ENCODE measurements around the gene MMRN2.

MMRN2 gene

DNA sequence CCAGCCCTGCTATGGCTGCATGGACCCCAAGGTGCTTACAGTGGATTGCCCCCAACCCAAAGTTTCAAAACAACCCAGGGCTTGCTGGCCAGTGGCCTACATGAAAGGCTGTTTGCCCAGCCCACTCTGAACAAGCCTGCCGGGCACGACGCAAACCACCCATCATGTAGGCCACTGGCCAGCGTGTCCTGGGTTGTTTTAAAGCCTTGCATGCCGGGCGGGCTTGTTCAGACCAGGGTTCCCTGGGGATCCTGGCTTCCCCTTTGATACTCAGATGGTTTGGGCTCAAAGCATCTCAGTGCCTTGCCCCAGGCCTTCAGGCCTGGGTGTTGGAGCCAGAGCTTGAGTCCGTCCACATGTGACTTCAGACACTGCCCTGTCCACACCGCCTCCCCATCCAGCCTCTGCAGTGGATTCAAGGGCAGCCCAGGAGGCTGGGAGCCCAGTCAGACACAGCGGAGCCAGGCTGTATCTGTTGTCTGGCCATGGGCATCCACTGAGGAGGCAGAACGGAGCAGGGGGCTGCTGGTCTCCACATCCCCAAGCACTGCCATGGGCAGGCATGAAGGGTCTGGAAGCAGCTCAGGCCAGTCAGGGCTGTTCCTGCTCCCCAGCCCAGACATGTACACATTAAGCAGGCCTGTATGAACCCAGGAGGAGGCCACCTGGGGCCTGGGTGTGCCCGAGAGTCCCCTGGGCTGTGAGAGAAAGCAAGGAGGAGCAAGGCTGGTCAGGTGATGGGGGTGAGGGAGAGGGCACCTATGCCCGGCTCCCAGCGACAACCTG lies 6.8 kb upstream of the MMRN2 start:
- Mint-ChIP-seq H3K9me3 (no peaks in the 10 kb centered on the region), H3K27me3 (peaks cover 49% of the 10 kb centered on the region), H3K4me1 (ENCODE audit: low read depth) (peaks cover 53% of the 10 kb centered on the region), H3K4me3 (no peak overlapping the region), H3K27ac (no peak overlapping the region), H3K36me3 (ENCODE audit: low read depth) (no peaks in the 10 kb centered on the region)
- intact Hi-C loops (cut with micrococcal nuclease) = no loop called here

DNA sequence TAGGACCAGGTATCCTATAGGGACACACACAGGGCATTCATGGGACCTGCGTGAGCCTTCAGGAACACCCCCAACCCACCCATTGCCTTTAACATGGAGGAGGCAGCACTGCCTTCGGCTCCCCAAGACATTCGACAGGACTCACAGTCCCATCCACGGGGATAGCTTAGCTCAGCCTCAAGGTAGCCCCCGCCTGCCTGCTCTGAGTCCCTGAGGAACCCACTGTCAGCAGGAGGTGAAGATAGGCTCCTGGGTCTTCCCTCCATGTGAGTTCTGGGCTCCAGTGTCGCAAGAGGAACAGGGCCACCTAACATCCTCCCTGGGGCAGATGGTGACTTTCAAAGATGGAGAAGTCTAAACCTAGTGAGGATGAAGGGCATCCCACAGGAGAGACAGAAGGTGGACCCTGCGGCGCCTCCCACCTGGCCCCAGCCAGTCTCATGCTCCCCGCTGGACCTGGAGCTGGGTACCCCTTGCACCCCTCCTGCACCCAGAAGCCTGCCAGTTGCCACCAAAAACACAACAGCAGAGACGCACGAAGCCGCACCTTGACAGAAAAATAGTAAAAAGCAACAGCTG lies 6.0 kb upstream of the MMRN2 start:
- no peak overlapping the region for H3K27ac Mint-ChIP-seq
- no peak overlapping the region for H3K4me3 Mint-ChIP-seq
- no peaks in the 10 kb centered on the region for H3K36me3 Mint-ChIP-seq (ENCODE audit: low read depth)
- intact Hi-C loops (cut with micrococcal nuclease) = no loop called here
- peaks cover 45% of the 10 kb centered on the region for H3K27me3 Mint-ChIP-seq
- peaks cover 51% of the 10 kb centered on the region for H3K4me1 Mint-ChIP-seq (ENCODE audit: low read depth)
- no peaks in the 10 kb centered on the region for H3K9me3 Mint-ChIP-seq

DNA sequence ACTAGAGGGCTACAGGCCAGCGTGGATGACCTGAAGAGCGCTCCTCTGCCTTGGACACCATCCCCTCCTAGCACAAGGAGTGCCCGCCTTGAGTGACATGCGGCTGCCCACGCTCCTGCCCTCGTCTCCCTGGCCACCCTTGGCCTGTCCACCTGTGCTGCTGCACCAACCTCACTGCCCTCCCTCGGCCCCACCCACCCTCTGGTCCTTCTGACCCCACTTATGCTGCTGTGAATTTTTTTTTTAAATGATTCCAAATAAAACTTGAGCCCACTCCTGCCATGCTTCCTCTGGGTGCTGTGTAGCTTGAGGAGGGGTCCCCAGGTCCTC lies 5.5 kb upstream of the MMRN2 start:
- Mint-ChIP-seq H3K4me1 (ENCODE audit: low read depth) (peaks cover 51% of the 10 kb centered on the region), H3K27ac (no peak overlapping the region), H3K4me3 (no peak overlapping the region), H3K9me3 (no peaks in the 10 kb centered on the region), H3K27me3 (peaks cover 41% of the 10 kb centered on the region), H3K36me3 (ENCODE audit: low read depth) (no peaks in the 10 kb centered on the region)
- intact Hi-C loops (cut with micrococcal nuclease) = no loop called here

DNA sequence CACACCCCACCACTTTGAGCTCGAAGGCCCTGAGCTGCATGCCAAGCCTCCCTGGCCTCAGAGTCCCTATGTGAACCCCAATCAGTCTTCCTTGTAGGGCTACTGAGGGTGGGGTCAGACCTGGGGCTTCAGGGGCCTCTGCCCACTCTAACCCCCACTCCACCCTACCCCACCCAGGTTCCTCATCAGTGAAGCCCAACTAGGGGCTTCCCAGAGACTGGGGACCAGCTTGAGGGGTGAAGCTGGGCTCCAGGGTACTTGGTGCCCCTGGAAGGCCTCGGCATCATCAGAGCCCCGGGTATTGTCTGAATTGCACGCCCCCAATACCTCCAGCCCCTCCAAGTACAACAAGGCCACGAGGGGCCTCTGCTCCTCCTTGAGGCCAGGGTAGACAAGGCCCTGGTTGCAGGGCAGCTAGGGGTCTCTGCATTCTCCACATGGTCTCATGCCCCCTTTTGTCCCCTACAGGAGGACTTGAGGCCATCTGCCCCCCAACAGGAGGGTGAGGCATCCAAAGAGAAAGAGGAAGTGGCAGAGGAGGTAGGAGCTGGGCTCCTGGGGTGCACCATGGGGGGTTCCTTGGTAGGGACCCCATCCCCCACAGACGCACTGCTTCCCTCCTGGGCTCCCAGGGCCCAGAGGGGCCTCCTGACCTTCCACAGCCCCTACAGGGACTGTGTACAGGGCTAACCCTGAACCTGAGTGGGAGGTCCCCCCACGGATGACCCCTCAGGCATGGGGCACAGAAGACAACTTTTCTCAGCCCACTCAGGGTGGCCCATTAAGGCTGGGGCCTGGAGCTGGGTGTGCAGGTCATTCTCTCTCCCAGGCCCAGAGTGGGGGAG lies 4.9 kb upstream of the MMRN2 start:
- intact Hi-C loops (cut with micrococcal nuclease) = no loop called here
- no peaks in the 10 kb centered on the region for H3K36me3 Mint-ChIP-seq (ENCODE audit: low read depth)
- H3K9me3 Mint-ChIP-seq = no peaks in the 10 kb centered on the region
- no peak overlapping the region for H3K27ac Mint-ChIP-seq
- H3K4me3 Mint-ChIP-seq = no peak overlapping the region
- peaks cover 56% of the 10 kb centered on the region for H3K4me1 Mint-ChIP-seq (ENCODE audit: low read depth)
- H3K27me3 Mint-ChIP-seq = peaks cover 35% of the 10 kb centered on the region

DNA sequence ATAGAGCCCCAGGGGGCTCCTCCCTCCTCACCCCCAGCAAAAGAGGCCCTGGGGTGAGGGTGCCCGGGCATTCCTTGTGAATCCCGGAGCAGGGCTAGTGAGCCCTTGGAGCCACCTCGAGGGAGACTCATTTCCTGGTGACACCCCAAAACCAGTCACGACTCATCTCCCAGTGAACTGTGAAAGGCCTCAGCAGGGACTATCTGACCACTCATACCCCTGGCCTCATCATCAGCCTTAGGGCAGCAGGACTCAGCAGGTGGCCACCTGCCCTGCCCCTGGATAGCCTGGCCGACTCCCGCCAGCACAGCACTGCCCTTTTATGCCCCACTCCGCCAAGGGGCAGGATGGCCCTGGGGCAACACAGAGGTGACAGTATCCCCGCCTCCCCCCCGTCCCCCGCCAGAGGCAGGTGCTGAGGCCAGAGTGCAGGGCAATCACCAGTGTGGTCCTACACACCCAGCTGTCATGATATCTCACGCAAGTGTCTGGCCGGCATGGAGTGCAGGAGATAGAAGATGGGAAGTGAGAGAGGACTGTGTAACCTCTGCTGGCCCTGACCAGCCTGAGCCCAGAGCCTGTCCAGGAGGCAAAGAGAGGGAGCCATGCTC lies 4.2 kb upstream of the MMRN2 start:
- Mint-ChIP-seq H3K4me1 (ENCODE audit: low read depth) (peaks cover 54% of the 10 kb centered on the region), H3K27ac (no peak overlapping the region), H3K27me3 (peaks cover 30% of the 10 kb centered on the region), H3K9me3 (no peaks in the 10 kb centered on the region), H3K4me3 (no peak overlapping the region), H3K36me3 (ENCODE audit: low read depth) (no peaks in the 10 kb centered on the region)
- intact Hi-C loops (cut with micrococcal nuclease) = no loop called here

DNA sequence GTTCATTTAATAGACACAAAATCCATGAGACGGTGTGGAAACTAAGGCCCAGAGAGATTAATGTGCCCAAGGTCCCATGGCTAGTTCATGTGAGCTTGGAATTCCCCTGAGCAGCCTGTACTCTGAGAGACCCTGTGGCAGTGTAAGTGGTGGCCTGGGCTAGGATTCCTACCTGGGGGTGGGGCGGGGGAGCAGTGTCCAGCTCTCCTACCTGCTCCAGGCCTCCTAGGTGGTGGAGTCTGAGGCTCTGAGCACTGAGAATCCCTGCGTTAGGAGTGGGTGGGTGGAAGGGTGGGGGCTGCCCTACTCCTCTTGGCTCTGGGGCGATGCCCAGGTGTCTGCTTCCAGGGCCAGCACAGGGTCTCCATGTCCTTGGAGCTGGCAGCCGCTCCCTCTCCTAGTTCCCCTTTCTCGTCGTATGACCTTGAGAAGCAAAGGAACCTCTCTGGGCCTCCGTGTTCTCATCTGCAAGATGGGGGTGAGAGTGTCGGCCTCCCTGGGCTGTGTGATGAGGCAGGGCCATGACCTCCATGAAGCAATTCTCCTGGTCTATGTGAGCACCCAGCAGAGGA lies 3.5 kb upstream of the MMRN2 start:
- H3K27me3 Mint-ChIP-seq = peaks cover 24% of the 10 kb centered on the region
- H3K9me3 Mint-ChIP-seq = no peaks in the 10 kb centered on the region
- intact Hi-C loops (cut with micrococcal nuclease) = no loop called here
- peaks cover 54% of the 10 kb centered on the region for H3K4me1 Mint-ChIP-seq (ENCODE audit: low read depth)
- H3K4me3 Mint-ChIP-seq = no peak overlapping the region
- no peak overlapping the region for H3K27ac Mint-ChIP-seq
- H3K36me3 Mint-ChIP-seq (ENCODE audit: low read depth) = no peaks in the 10 kb centered on the region

DNA sequence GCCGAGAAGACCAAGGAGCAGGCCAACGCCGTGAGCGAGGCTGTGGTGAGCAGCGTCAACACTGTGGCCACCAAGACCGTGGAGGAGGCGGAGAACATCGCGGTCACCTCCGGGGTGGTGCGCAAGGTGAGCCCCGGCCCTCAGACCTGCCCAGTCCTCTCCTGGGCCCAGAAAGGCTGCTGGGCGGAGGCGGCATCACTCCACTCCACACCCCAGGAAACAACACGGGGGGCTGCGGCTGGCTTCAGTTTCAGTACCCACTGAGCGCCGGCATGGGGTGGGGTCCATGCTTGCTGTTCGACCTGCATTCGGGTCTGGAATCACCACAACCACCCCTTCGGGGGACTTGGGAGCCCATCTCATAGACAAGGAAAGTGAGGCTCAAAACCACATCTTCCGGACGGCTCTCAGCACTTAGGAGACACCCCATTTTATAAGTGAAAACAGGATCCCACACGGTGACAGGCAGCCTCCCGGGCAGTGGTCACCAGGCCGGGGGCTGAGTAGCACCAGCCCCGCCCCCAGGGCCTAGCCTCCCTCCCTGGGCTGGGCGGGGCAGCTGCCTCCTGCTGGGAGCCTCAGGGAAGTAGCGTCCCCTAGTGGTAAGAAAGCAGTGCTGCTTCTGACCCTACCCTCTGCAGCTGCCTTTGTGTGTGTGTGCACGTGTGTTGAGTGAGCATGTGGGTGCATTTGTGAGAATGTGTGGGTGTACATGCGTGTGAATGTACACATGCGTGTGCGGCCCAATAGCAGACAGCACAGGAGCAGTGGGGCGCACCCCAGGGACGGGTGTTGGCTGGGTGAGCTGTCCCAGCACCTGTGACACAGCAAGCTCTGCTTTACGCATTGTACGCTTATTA lies 2.8 kb upstream of the MMRN2 start:
- H3K27ac Mint-ChIP-seq = no peak overlapping the region
- intact Hi-C loops (cut with micrococcal nuclease) = no loop called here
- H3K9me3 Mint-ChIP-seq = no peaks in the 10 kb centered on the region
- H3K27me3 Mint-ChIP-seq = peaks cover 16% of the 10 kb centered on the region
- peaks cover 50% of the 10 kb centered on the region for H3K4me1 Mint-ChIP-seq (ENCODE audit: low read depth)
- no peaks in the 10 kb centered on the region for H3K36me3 Mint-ChIP-seq (ENCODE audit: low read depth)
- H3K4me3 Mint-ChIP-seq = no peak overlapping the region

DNA sequence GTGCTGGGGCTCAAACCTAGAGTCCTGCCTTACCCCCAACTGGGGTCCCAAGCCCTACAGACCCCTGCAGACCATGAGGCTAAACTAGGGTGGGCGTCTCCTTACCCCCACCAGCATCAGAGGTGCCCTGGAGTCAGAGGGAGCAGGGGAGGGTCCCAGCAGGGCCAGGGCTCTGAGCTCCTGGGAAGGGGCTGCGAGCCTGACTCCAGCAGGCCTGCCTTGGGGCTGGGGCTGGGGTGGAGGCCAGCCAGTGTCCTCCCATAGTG lies 2.3 kb upstream of the MMRN2 start:
- no peak overlapping the region for H3K4me3 Mint-ChIP-seq
- intact Hi-C loops (cut with micrococcal nuclease) = no loop called here
- H3K9me3 Mint-ChIP-seq = no peaks in the 10 kb centered on the region
- H3K36me3 Mint-ChIP-seq (ENCODE audit: low read depth) = no peaks in the 10 kb centered on the region
- peaks cover 50% of the 10 kb centered on the region for H3K4me1 Mint-ChIP-seq (ENCODE audit: low read depth)
- H3K27ac Mint-ChIP-seq = peak overlapping the region; percentile 36
- peaks cover 13% of the 10 kb centered on the region for H3K27me3 Mint-ChIP-seq

DNA sequence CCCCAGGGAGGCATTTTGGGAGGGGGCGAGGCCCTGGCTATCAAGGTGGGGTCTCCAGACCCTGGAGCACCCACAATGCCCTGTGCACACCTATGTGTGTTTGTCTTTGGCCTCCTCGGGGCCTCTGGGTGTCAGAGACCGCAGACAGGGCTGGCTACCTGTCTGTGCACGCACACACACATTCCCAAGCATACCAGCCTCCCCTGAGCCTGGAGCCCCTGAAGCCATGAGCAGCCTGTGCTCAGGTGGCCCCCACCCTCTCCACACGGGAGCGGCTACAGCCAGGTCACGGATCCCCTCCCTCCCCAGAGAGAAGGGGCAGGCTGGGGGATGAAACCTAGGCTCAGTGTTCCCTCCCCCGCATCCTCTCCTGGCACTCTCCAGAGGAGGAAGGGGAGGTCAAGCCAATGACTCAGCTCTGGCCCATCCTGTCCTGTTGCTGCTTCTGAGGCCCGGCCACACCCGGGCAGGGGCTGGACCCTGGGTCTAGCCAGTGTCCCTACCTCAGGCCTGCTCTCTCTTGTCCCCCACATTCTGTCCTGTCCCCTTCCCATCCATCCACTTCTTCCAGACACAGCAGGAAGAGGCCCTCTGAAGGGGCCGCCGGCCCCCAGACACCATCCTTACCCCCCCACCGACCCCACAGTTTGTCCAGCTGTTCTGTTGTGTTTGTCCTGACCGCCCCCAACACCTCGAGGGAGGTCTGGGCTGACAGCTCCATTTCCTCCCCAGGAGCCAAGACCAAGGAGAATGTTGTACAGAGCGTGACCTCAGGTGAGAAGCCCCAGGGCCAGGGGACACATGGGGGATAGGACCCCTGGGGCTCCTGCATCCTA lies 1.7 kb upstream of the MMRN2 start:
- H3K4me3 Mint-ChIP-seq = no peak overlapping the region
- H3K27ac Mint-ChIP-seq = peak overlapping the region; percentile 36
- peaks cover 50% of the 10 kb centered on the region for H3K4me1 Mint-ChIP-seq (ENCODE audit: low read depth)
- H3K9me3 Mint-ChIP-seq = no peaks in the 10 kb centered on the region
- H3K27me3 Mint-ChIP-seq = peaks cover 9% of the 10 kb centered on the region
- intact Hi-C loops (cut with micrococcal nuclease) = no loop called here
- no peaks in the 10 kb centered on the region for H3K36me3 Mint-ChIP-seq (ENCODE audit: low read depth)

DNA sequence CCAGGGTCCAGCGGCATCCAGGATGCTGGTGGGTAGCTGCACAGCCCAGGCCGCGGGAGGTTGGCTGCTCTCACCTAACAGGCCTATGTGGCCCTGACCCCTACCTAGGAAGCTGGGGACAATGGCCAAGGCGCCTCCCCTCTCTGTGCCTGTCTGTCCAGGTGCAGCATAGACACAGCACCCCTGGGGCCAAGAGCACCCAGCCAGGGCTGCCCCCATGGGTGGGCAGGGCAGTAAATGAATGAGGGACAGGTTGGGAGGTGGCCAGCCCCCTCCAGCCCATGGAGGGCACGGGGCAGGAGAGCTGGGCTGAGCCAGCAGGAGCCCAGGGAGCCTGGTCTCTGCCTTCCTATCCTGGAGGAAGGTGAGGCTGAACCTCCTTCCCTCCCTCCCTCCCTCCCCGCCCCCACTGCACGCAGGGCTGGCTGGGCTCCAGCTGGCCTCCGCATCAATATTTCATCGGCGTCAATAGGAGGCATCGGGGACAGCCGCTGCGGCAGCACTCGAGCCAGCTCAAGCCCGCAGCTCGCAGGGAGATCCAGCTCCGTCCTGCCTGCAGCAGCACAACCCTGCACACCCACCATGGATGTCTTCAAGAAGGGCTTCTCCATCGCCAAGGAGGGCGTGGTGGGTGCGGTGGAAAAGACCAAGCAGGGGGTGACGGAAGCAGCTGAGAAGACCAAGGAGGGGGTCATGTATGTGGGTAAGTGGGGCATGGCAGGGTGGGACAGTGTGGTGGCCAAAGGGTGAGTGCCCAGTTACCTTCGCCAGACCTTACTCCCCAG lies 893 bp upstream of the MMRN2 start, which contains the start of gene SNCG:
Gene SNCG, plus strand, starts transcription at position 484 of the 785 bp plus-strand sequence. Its CDS starts 99 bp downstream, at position 583.
- no peak within 1 kb of the TSS for H3K4me3 Mint-ChIP-seq
- no peaks in the 10 kb centered on the region for H3K36me3 Mint-ChIP-seq (ENCODE audit: low read depth)
- peaks cover 50% of the 10 kb centered on the region for H3K4me1 Mint-ChIP-seq (ENCODE audit: low read depth)
- H3K9me3 Mint-ChIP-seq = peaks cover 7% of the 10 kb centered on the region
- peak within 1 kb of the TSS; percentile 45 for H3K27ac Mint-ChIP-seq
- intact Hi-C loops (cut with micrococcal nuclease) = no loop called here
- peaks cover 9% of the 10 kb centered on the region for H3K27me3 Mint-ChIP-seq

DNA sequence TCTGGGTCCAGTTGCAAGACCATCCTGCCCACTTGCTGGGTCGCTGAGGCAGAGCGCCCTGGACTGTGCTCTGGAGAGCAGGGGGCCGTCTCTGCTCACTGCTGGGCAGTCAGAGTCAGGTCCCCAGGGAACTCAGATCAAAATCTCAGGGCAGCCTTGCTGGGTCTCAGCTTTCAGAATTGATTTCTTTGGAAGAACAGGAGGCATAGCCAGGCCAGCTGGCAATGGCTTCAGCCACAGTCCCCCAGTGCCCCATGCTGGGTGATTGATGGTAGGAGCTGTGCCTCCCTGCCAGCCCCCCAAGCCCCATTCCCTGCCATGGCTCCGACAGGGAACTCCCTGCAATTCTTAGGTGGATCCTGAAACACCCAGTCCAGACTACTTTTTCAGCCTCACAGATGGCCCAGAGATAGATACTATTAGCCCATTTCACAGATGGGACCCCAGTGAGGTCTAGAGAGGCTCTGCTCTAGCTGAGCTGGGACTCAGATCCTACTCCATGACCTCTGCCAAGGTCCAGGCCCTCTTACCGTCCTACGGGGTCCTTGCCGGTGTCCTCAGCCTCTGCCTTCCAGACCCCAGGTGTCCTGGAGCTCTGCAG lies 467 bp downstream of the MMRN2 start:
- peaks cover 21% of the 10 kb centered on the region for H3K9me3 Mint-ChIP-seq
- H3K36me3 Mint-ChIP-seq (ENCODE audit: low read depth) = no peaks in the 10 kb centered on the region
- no peak overlapping the region for H3K4me3 Mint-ChIP-seq
- H3K27ac Mint-ChIP-seq = no peak overlapping the region
- intact Hi-C loops (cut with micrococcal nuclease) = no loop called here
- H3K27me3 Mint-ChIP-seq = peaks cover 9% of the 10 kb centered on the region
- peaks cover 48% of the 10 kb centered on the region for H3K4me1 Mint-ChIP-seq (ENCODE audit: low read depth)
